ENCODE measurements around the gene AQP1. TPM values are rescaled to one million over a fixed set of nuclear protein-coding genes. Genes with fewer than 3 reads are reported as not detected.

AQP1 gene
- polyA plus RNA-seq, 3 donors, result 0.03 TPM; not detected in 2

DNA sequence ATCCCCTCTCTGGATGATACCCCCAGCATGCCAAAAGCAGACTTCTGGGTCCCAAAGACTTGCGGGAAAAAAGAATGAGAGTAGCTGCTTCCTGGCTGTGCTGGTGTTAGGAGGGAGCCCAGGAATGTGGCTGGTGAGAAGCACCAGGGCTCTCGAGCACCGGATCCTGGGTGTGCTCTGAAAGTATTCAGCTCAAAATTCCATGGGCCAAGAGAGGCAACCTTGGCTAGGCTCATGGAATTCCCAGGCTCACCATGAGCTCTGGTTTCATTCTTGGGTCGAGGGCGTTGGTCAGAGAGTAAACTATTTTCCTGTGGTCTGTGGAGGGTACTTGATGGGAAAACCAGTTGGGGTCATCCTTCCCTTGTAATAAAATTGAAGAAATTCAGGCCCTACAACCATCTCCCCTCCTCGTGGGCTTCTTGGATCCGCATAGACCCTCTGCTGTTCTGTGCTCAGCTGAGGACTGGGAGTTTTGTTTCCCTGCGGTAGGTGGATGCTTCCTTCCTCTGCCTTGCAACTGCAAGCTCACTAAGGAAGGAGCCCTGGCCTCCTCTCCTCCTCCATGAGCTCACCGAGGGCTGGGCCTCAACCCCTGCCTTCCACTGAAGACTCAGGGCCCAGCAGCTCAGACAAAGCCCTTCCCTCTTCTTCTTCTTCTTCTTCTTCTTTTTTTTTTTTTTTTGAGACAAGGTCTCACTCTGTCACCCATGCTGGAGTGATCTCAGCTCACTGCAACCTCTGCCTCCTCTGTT, 34.5 kb upstream of the AQP1 start:
- Mint-ChIP-seq H3K9me3 (peaks cover 0 to 5% (median 0%) of the 10 kb centered on the region in 7 donors), H3K27me3 (ENCODE audit: low read depth in 3 of 3) (peaks cover 0 to 2% (median 2%) of the 10 kb centered on the region in 3 donors), H3K27ac (peak overlapping the region in 1 of 7 donors; percentile 63), H3K4me3 (no peak overlapping the region), H3K4me1 (peaks cover 2% of the 10 kb centered on the region), H3K36me3 (no peaks in the 10 kb centered on the region)
- no peaks in the 10 kb centered on the region for H3K27me3 ChIP-seq (ENCODE audit: control insufficient read depth in 2 of 2, insufficient read depth in 2 of 2, low read length in 2 of 2)
- peaks cover 0 to 3% of the 10 kb centered on the region in 2 donors for H3K9me3 ChIP-seq (replicated peaks in 1 of 2; ENCODE audit: control insufficient read depth in 1 of 2, insufficient read depth in 1 of 2, low read length in 2 of 2)
- no peak for DNase-seq
- H2AFZ ChIP-seq (ENCODE audit: insufficient read depth, low read depth, low read length, poor library complexity, severe bottlenecking), result no peak overlapping the region
- H3K4me3 ChIP-seq (replicated peaks in 1 of 3; ENCODE audit: low read depth in 2 of 3, low read length in 3 of 3), result no peak overlapping the region
- 90% methylated on average over 4 of the region's 9 CpGs for WGBS (ENCODE audit: insufficient coverage)
- intact Hi-C loops (cut with micrococcal nuclease), result no loop called here
- no peak overlapping the region for H3K9ac ChIP-seq (ENCODE audit: insufficient read depth, low read length, poor library complexity, severe bottlenecking)
- H3K36me3 ChIP-seq (replicated peaks in 1 of 2; ENCODE audit: control insufficient read depth in 1 of 2, insufficient read depth in 2 of 2, low read length in 2 of 2), result no peaks in the 10 kb centered on the region
- TF ChIP-seq, protein P1, sequence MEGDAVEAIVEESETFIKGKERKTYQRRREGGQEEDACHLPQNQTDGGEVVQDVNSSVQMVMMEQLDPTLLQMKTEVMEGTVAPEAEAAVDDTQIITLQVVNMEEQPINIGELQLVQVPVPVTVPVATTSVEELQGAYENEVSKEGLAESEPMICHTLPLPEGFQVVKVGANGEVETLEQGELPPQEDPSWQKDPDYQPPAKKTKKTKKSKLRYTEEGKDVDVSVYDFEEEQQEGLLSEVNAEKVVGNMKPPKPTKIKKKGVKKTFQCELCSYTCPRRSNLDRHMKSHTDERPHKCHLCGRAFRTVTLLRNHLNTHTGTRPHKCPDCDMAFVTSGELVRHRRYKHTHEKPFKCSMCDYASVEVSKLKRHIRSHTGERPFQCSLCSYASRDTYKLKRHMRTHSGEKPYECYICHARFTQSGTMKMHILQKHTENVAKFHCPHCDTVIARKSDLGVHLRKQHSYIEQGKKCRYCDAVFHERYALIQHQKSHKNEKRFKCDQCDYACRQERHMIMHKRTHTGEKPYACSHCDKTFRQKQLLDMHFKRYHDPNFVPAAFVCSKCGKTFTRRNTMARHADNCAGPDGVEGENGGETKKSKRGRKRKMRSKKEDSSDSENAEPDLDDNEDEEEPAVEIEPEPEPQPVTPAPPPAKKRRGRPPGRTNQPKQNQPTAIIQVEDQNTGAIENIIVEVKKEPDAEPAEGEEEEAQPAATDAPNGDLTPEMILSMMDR (IDR thresholded peaks at IDR 0.05), result no peak
- no peak overlapping the region for H3K4me2 ChIP-seq (replicated peaks; ENCODE audit: extremely low read depth, low read length, poor library complexity, severe bottlenecking)
- H3K79me2 ChIP-seq (ENCODE audit: insufficient read depth, low read length), result no peaks in the 10 kb centered on the region
- no peaks in the 10 kb centered on the region for H3K4me1 ChIP-seq (ENCODE audit: control insufficient read depth in 1 of 2, insufficient read depth in 2 of 2, low read length in 2 of 2)
- no peaks in the 10 kb centered on the region for H4K20me1 ChIP-seq (ENCODE audit: insufficient read depth, low read length)
- no peak overlapping the region for H3K27ac ChIP-seq (ENCODE audit: low read depth in 1 of 2, low read length in 2 of 2)

GRCh38 chr7:30877993-30878392, 33.7 kb upstream of the AQP1 start:
- no peaks in the 10 kb centered on the region for H3K27me3 ChIP-seq (ENCODE audit: control insufficient read depth in 2 of 2, insufficient read depth in 2 of 2, low read length in 2 of 2)
- H3K27ac ChIP-seq (ENCODE audit: low read depth in 1 of 2, low read length in 2 of 2), result no peak overlapping the region
- WGBS (ENCODE audit: insufficient coverage), result 96% methylated on average over 2 of the region's 5 CpGs
- no peak overlapping the region for H3K4me3 Mint-ChIP-seq
- peaks cover 0 to 3% of the 10 kb centered on the region in 2 donors for H3K9me3 ChIP-seq (replicated peaks in 1 of 2; ENCODE audit: control insufficient read depth in 1 of 2, insufficient read depth in 1 of 2, low read length in 2 of 2)
- no peaks in the 10 kb centered on the region for H3K79me2 ChIP-seq (ENCODE audit: insufficient read depth, low read length)
- peaks cover 2% of the 10 kb centered on the region for H3K4me1 Mint-ChIP-seq
- TF ChIP-seq, protein P1 (IDR thresholded peaks at IDR 0.05), result no peak
- H2AFZ ChIP-seq (ENCODE audit: insufficient read depth, low read depth, low read length, poor library complexity, severe bottlenecking), result no peak overlapping the region
- no peaks in the 10 kb centered on the region for H3K36me3 ChIP-seq (replicated peaks in 1 of 2; ENCODE audit: control insufficient read depth in 1 of 2, insufficient read depth in 2 of 2, low read length in 2 of 2)
- H3K4me1 ChIP-seq (ENCODE audit: control insufficient read depth in 1 of 2, insufficient read depth in 2 of 2, low read length in 2 of 2), result no peaks in the 10 kb centered on the region
- H3K4me3 ChIP-seq (replicated peaks in 1 of 3; ENCODE audit: low read depth in 2 of 3, low read length in 3 of 3), result no peak overlapping the region
- no peak for DNase-seq
- H3K27ac Mint-ChIP-seq, result no peak overlapping the region
- no peaks in the 10 kb centered on the region for H4K20me1 ChIP-seq (ENCODE audit: insufficient read depth, low read length)
- peaks cover 0 to 3% (median 2%) of the 10 kb centered on the region in 3 donors for H3K27me3 Mint-ChIP-seq (ENCODE audit: low read depth in 3 of 3)
- intact Hi-C loops (cut with micrococcal nuclease), result no loop called here
- H3K9ac ChIP-seq (ENCODE audit: insufficient read depth, low read length, poor library complexity, severe bottlenecking), result no peak overlapping the region
- no peaks in the 10 kb centered on the region for H3K36me3 Mint-ChIP-seq
- no peak overlapping the region for H3K4me2 ChIP-seq (replicated peaks; ENCODE audit: extremely low read depth, low read length, poor library complexity, severe bottlenecking)
- H3K9me3 Mint-ChIP-seq, result peaks cover 0 to 5% (median 0%) of the 10 kb centered on the region in 7 donors

All from CD14-positive monocyte (primary cell).